ENCODE measurements around the gene RNFT2. TPM values are rescaled to one million over a fixed set of nuclear protein-coding genes. Genes with fewer than 3 reads are reported as not detected.

RNFT2 gene
- total RNA-seq, 1 donor from 2014 or later: 16.3 TPM

GRCh38 chr12:116891019-116891418 is 152.9 kb downstream of the RNFT2 start:
- Histone ChIP-seq H3K4me3 (ENCODE audit: low read depth, low read length) (no peak overlapping the region), H3K36me3 (ENCODE audit: control insufficient read depth, insufficient read depth, low read length) (no peaks in the 10 kb centered on the region), H3K27me3 (ENCODE audit: control insufficient read depth, insufficient read depth, low read length) (peaks cover 7% of the 10 kb centered on the region)
- no peak for DNase-seq (ENCODE audit: low read depth)
- TF ChIP-seq CTCF (IDR thresholded peaks at IDR 0.05; ENCODE audit: insufficient read depth, low read length, poor library complexity, severe bottlenecking): no peak

- peaks cover 7% of the 10 kb centered on the region for H3K27me3 ChIP-seq (ENCODE audit: control insufficient read depth, insufficient read depth, low read length)
- no peak for DNase-seq (ENCODE audit: low read depth)
- H3K36me3 ChIP-seq (ENCODE audit: control insufficient read depth, insufficient read depth, low read length): no peaks in the 10 kb centered on the region
- no peak overlapping the region for H3K4me3 ChIP-seq (ENCODE audit: low read depth, low read length)
- no peak for TF ChIP-seq CTCF (IDR thresholded peaks at IDR 0.05; ENCODE audit: insufficient read depth, low read length, poor library complexity, severe bottlenecking)
These were observed 154.4 kb downstream of the RNFT2 start for GRCh38 chr12:116892349-116893140.

- Histone ChIP-seq H3K27me3 (ENCODE audit: control insufficient read depth, insufficient read depth, low read length) (peaks cover 6% of the 10 kb centered on the region), H3K4me3 (ENCODE audit: low read depth, low read length) (no peak overlapping the region), H3K36me3 (ENCODE audit: control insufficient read depth, insufficient read depth, low read length) (no peaks in the 10 kb centered on the region)
- DNase-seq (ENCODE audit: low read depth): no peak
- TF ChIP-seq CTCF (IDR thresholded peaks at IDR 0.05; ENCODE audit: insufficient read depth, low read length, poor library complexity, severe bottlenecking): no peak
These were observed 156.8 kb downstream of the RNFT2 start for GRCh38 chr12:116894913-116895312.

- TF ChIP-seq CTCF (IDR thresholded peaks at IDR 0.05; ENCODE audit: insufficient read depth, low read length, poor library complexity, severe bottlenecking): no peak
- Histone ChIP-seq H3K36me3 (ENCODE audit: control insufficient read depth, insufficient read depth, low read length) (no peaks in the 10 kb centered on the region), H3K27me3 (ENCODE audit: control insufficient read depth, insufficient read depth, low read length) (peaks cover 4% of the 10 kb centered on the region), H3K4me3 (ENCODE audit: low read depth, low read length) (no peak overlapping the region)
- no peak for DNase-seq (ENCODE audit: low read depth)
These were observed 158.4 kb downstream of the RNFT2 start for GRCh38 chr12:116896411-116896924.

- DNase-seq (ENCODE audit: low read depth): no peak
- Histone ChIP-seq H3K4me3 (ENCODE audit: low read depth, low read length) (no peak overlapping the region), H3K27me3 (ENCODE audit: control insufficient read depth, insufficient read depth, low read length) (peaks cover 4% of the 10 kb centered on the region), H3K36me3 (ENCODE audit: control insufficient read depth, insufficient read depth, low read length) (no peaks in the 10 kb centered on the region)
- no peak for TF ChIP-seq CTCF (IDR thresholded peaks at IDR 0.05; ENCODE audit: insufficient read depth, low read length, poor library complexity, severe bottlenecking)
These were observed 159.4 kb downstream of the RNFT2 start for GRCh38 chr12:116897476-116897875.

Data from kidney epithelial cell (primary cell).